K562 (cell line): ENCODE results near the gene PAF1. TPM values are rescaled to one million over a fixed set of nuclear protein-coding genes. Genes with fewer than 3 reads are reported as not detected.
A peak's percentile ranks its signal among the peaks of the same experiment; 100 is the strongest.

Experiments
- ARID4B ChIP-seq: sonication (generic); formaldehyde crosslinking; IDR thresholded peaks from 2 replicates; pipeline ENCODE4 v1.8.0; 2022; ENCODE audit warnings: mild to moderate bottlenecking, missing genetic modification reagents
- CREM ChIP-seq: IDR thresholded peaks from 2 replicates; pipeline ENCODE4 v1.6.1; 2014; ENCODE audit warnings: antibody characterized with exemption, low read depth
- CTCF ChIP-seq, 3 experiments: IDR thresholded peaks in 2 of 3; conservative IDR thresholded peaks in 1 of 3; 2 replicates each; pipeline ENCODE4 v1.5.1; 2011 to 2012; ENCODE audit warnings: low read length in 3 of 3, mild to moderate bottlenecking in 3 of 3, control low read depth in 2 of 3, improper control_type of control experiment in 1 of 3, inconsistent platforms in 1 of 3, low read depth in 1 of 3, mixed read lengths in 1 of 3, moderate library complexity in 1 of 3; ENCODE audit not compliant: insufficient read depth in 2 of 3
- NFIC ChIP-seq: fragments of 450-650 bp; IDR thresholded peaks from 2 replicates; pipeline ENCODE4 v1.6.1; 2017; ENCODE audit warnings: mild to moderate bottlenecking, inconsistent platforms
- POLR2A ChIP-seq: fragments of 450-650 bp; conservative IDR thresholded peaks from 2 replicates; pipeline ENCODE4 v1.6.1; 2016
- SMAD1 ChIP-seq: fragments of 150-350 bp; IDR thresholded peaks from 2 replicates; pipeline ENCODE4 v1.6.1; 2014; ENCODE audit warnings: low read length, low read depth; ENCODE audit not compliant: partially characterized antibody
- SUPT5H ChIP-seq: fragments of 450-650 bp; IDR thresholded peaks from 2 replicates; pipeline ENCODE4 v1.6.1; 2016
- THAP7 ChIP-seq: fragments of 250-450 bp; sonication (Bioruptor Pico); IDR thresholded peaks from 2 replicates; pipeline ENCODE4 v1.5.0; 2021
- ZNF263 ChIP-seq: sonication (generic); formaldehyde crosslinking; IDR thresholded peaks from 2 replicates; pipeline ENCODE4 v1.8.0; 2022; ENCODE audit warnings: mild to moderate bottlenecking, missing genetic modification reagents, borderline replicate concordance
- ZNF318 ChIP-seq, 2 experiments: fragments of 450-650 bp; IDR thresholded peaks; 2 replicates each; pipeline ENCODE4 v1.6.1; 2016; ENCODE audit warnings: mild to moderate bottlenecking in 2 of 2, borderline replicate concordance in 1 of 2, low read depth in 1 of 2, moderate library complexity in 1 of 2
- polyA plus RNA-seq, 8 experiments: library from polyadenylated mRNA; depleted of rRNA in 4 of 8; stranded (reverse) in 5 of 8; unstranded in 3 of 8; fragments of >200 nt; fragmentation: Nextera tagmentation in 2 of 8; fragmentation: Illumina TruSeq in 1 of 8; extraction: Ambion mirVana in 2 of 8; extraction: Trizol in 1 of 8; gene quantifications; 2 replicates each; pipeline versions ENCODE4 v1.2.1 to v1.2.3, GENCODE V29; 2011 to 2014; ENCODE audit warnings: inconsistent platforms in 1 of 8, missing spikeins in 1 of 8
- total RNA-seq, 7 experiments: library from RNA; depleted of rRNA in 6 of 7; stranded (reverse); fragments of >200 nt in 6 of 7; fragmentation: Illumina TruSeq in 2 of 7; extraction: Trizol in 2 of 7; gene quantifications; 2 replicates each; pipeline versions ENCODE4 v1.2.1 to v1.2.3, GENCODE V29; 2011 to 2021; ENCODE audit warnings: low replicate concordance in 1 of 7

PAF1 gene
- total and polyA plus RNA-seq, 9 of the 15 experiments (the other 6 are each of a cell fraction or from before 2014, with no cell fraction given): 1.5 to 45.0 (median 33.8) TPM

GRCh38 chr19:39411081-39411831 lies 20.4 kb upstream of the PAF1 start (continued):
- TF ChIP-seq THAP7 (no peak), ZNF318 (IDR thresholded peaks at IDR 0.05; ENCODE audit: borderline replicate concordance in 1 of 2, low read depth in 1 of 2) (no peak), SUPT5H (0 out of 2 replicates have a peak, but pooled peaks have one; percentile 35), ARID4B (CRISPR knock-in tag) (0 out of 2 replicates have a peak, but pooled peaks have one; percentile 18), NFIC (0 out of 2 replicates have a peak, but pooled peaks have one; percentile 4), CREM (0 out of 2 replicates have a peak, but pooled peaks have one; percentile 12), SMAD1 (peak; percentile 29), CTCF (IDR thresholded peaks at IDR 0.05 in 2 of 3, conservative IDR thresholded peaks at IDR 0.05 in 1 of 3; ENCODE audit: insufficient read depth in 2 of 3, low read depth in 1 of 3, low read length in 3 of 3) (0 out of 6 replicates have a peak, but pooled peaks of 1 of the 3 experiments have one; percentile 4), POLR2A (peak; percentile 23), ZNF263 (CRISPR knock-in tag) (peak; percentile 73; the same call in 1 of the 2 replicates)
